GM13977 (cell line): ENCODE data around the gene CCNJL.

Source experiments
- DNase-seq: peaks from one replicate; pipeline ENCODE4 v3.0.0; 2012; ENCODE audit warnings: low spot score
- CTCF ChIP-seq: IDR thresholded peaks from 2 replicates; pipeline ENCODE4 v1.5.1; 2012; ENCODE audit warnings: mild to moderate bottlenecking, control low read depth; ENCODE audit not compliant: insufficient read depth; ENCODE audit errors: extremely low read depth, missing control alignments
- in situ Hi-C: fragments of 300-500 bp; cut with MboI; formaldehyde crosslinking; loops from one replicate; pipeline ENCODE4 v1.12.0; 2022; ENCODE audit warnings: low sequenced_read_pairs, low pct_unique_long_range_greater_than_20kb, mixed read lengths, inconsistent platforms; ENCODE audit not compliant: unreplicated experiment

CCNJL gene

GRCh38 chr5:160260006-160260775 is 52.2 kb downstream of the CCNJL start:
- TF ChIP-seq CTCF = no peak
- no peak for DNase-seq
- in situ Hi-C loops = no loop called here

- in situ Hi-C loops = no loop called here
- no peak for DNase-seq
- no peak for TF ChIP-seq CTCF
Measured at GRCh38 chr5:160259341-160259740, 53.0 kb downstream of the CCNJL start.

- no peak for DNase-seq
- in situ Hi-C loops = no loop called here
- no peak for TF ChIP-seq CTCF
Measured at GRCh38 chr5:160254706-160255105, 57.7 kb downstream of the CCNJL start.

- no peak for DNase-seq
- in situ Hi-C loops = no loop called here
- no peak for TF ChIP-seq CTCF
Measured at GRCh38 chr5:160253441-160253840, 58.9 kb downstream of the CCNJL start.

- DNase-seq = no peak
- in situ Hi-C loops = no loop called here
- no peak for TF ChIP-seq CTCF
Measured at GRCh38 chr5:160252916-160253315, 59.4 kb downstream of the CCNJL start.

- no peak for TF ChIP-seq CTCF
- in situ Hi-C loops = no loop called here
- DNase-seq = no peak
Measured at GRCh38 chr5:160251406-160252155, 60.8 kb downstream of the CCNJL start.
